ENCODE results near the gene BSDC1.

The BSDC1 gene

GRCh38 chr1:32393832-32394140 is 455 bp downstream of the BSDC1 start:
- DNase-seq: no peak

GRCh38 chr1:32393136-32393535 is 1.1 kb downstream of the BSDC1 start:
- no peak for DNase-seq

GRCh38 chr1:32392325-32392724 is 1.9 kb downstream of the BSDC1 start:
- DNase-seq: peak; percentile 92

- peak; percentile 71 for DNase-seq
Measured at GRCh38 chr1:32390904-32391870, 3.1 kb downstream of the BSDC1 start.

- DNase-seq: no peak
Measured at GRCh38 chr1:32388641-32389040, 5.6 kb downstream of the BSDC1 start.

- DNase-seq: no peak
Measured at GRCh38 chr1:32386676-32387392, 7.4 kb downstream of the BSDC1 start.

- no peak for DNase-seq
Measured at GRCh38 chr1:32380057-32380456, 14.2 kb downstream of the BSDC1 start.

- no peak for DNase-seq
Measured at GRCh38 chr1:32377541-32378220, 16.6 kb downstream of the BSDC1 start.

- DNase-seq: no peak
Measured at GRCh38 chr1:32376199-32376598, 18.0 kb downstream of the BSDC1 start.

GRCh38 chr1:32373996-32374592 is 20.1 kb downstream of the BSDC1 start:
- no peak for DNase-seq

GRCh38 chr1:32372149-32372756 is 22.0 kb downstream of the BSDC1 start:
- peak; percentile 70 for DNase-seq

- no peak for DNase-seq
Measured at GRCh38 chr1:32367912-32368635, 26.2 kb downstream of the BSDC1 start.

- DNase-seq: no peak
Measured at GRCh38 chr1:32365445-32365844, 28.8 kb downstream of the BSDC1 start.

- DNase-seq: no peak
Measured at GRCh38 chr1:32364836-32365235, 29.4 kb downstream of the BSDC1 start.

- no peak for DNase-seq
Measured at GRCh38 chr1:32363713-32364112, 30.5 kb downstream of the BSDC1 start.

GRCh38 chr1:32362474-32363313 is 31.5 kb downstream of the BSDC1 start, which contains the start of the genes FAM229A and TSSK3:
Gene FAM229A, minus strand, starts transcription at chr1:32362485. Its CDS starts 394 bp downstream, at chr1:32362091.
Gene TSSK3, plus strand, starts transcription at chr1:32362539. Its CDS starts 163 bp downstream, at chr1:32362702.
- no peak for DNase-seq

GRCh38 chr1:32361674-32362473 is 32.4 kb downstream of the BSDC1 start:
- no peak for DNase-seq

- no peak for DNase-seq
Measured at GRCh38 chr1:32361308-32361673, 33.0 kb downstream of the BSDC1 start.

GRCh38 chr1:32358435-32358834 is 35.8 kb downstream of the BSDC1 start:
- DNase-seq: no peak

GRCh38 chr1:32357614-32358013 is 36.6 kb downstream of the BSDC1 start:
- DNase-seq: no peak
